K562 (cell line): ENCODE measurements around the gene HIPK2. TPM values are rescaled to one million over a fixed set of nuclear protein-coding genes. Genes with fewer than 3 reads are reported as not detected.

Experiments used
- ATAC-seq: fragments of 200-7000 bp; cut with Tn5 transposase; 3 replicates; pipeline ENCODE4 v1.9.1; 2020; ENCODE audit warnings: moderate library complexity
- BruUV-seq: library from RNA; stranded (reverse); fragments of 400-500 nt; replicated peaks from 2 replicates; lab custom pipeline; 2021; lab: Mats Ljungman, UMichigan
- CTCF ChIA-PET: fragments of 300-600 bp; formaldehyde crosslinking; extraction: SDS; loops from one replicate; lab custom pipeline; 2021; ENCODE audit warnings: low intra/inter-chr PET ratio; lab: Yijun Ruan, JAX
- POLR2A ChIA-PET: fragments of 300-600, 350-650 bp; sonication (Branson Sonifier 250); formaldehyde crosslinking; extraction: SDS; loops from one replicate; lab custom pipeline; 2021; ENCODE audit warnings: antibody characterized with exemption, inconsistent platforms; lab: Yijun Ruan, JAX
- DNase-seq, 4 experiments: peaks; one replicate each; pipeline versions ENCODE4 v3.0.0 to v3.0.0-alpha.2; 2011 to 2018; ENCODE audit warnings: low spot score in 3 of 4, mixed read lengths in 3 of 4; ENCODE audit errors: extremely low read depth in 1 of 4
- FAIRE-seq: peaks from 2 replicates; lab custom pipeline; 2011; peaks lifted over from hg19 to GRCh38; lab: Jason Lieb, UNC
- H2AFZ ChIP-seq: 2 replicates; pipeline ENCODE4 v1.6.0; 2011; ENCODE audit warnings: low read depth, low read length, control low read depth, inconsistent platforms
- H3K27ac ChIP-seq: fragments of 200-600 bp; 3 replicates; pipeline ENCODE4 v1.8.0; 2011; ENCODE audit warnings: low read depth, mild to moderate bottlenecking, control low read depth, inconsistent platforms, low read length, moderate library complexity, mixed read lengths; ENCODE audit errors: extremely low read depth
- H3K27me3 ChIP-seq, 2 experiments: fragments of 300-600 bp in 1 of 2; 2 replicates in 1 of 2; 3 replicates in 1 of 2; pipeline versions ENCODE4 v1.6.0 to v1.8.0; 2011; ENCODE audit warnings: inconsistent platforms in 2 of 2, low read length in 2 of 2, mild to moderate bottlenecking in 1 of 2, mixed read lengths in 1 of 2, moderate library complexity in 1 of 2; ENCODE audit not compliant: control insufficient read depth in 2 of 2, insufficient read depth in 2 of 2
- H3K36me3 ChIP-seq: fragments of 300-600 bp; 3 replicates; pipeline ENCODE4 v1.8.0; 2011; ENCODE audit warnings: mild to moderate bottlenecking, low read length, inconsistent platforms; ENCODE audit not compliant: control insufficient read depth, insufficient read depth
- H3K4me1 ChIP-seq, 2 experiments: fragments of 200-600 bp in 1 of 2; replicated peaks in 1 of 2; 2 replicates in 1 of 2; 3 replicates in 1 of 2; pipeline versions ENCODE4 v1.5.1 to v1.8.0; 2011; ENCODE audit warnings: inconsistent platforms in 2 of 2, low read length in 2 of 2, mild to moderate bottlenecking in 1 of 2, mixed read lengths in 1 of 2, moderate library complexity in 1 of 2; ENCODE audit not compliant: control insufficient read depth in 2 of 2, insufficient read depth in 2 of 2
- H3K4me2 ChIP-seq: 2 replicates; pipeline ENCODE4 v1.6.1; 2011; ENCODE audit warnings: low read length, control low read depth, inconsistent platforms, mixed read lengths; ENCODE audit not compliant: insufficient read depth
- H3K4me3 ChIP-seq: fragments of 200-600 bp; sonication (generic), shearing (Covaris generic); 2 replicates; pipeline ENCODE4 v1.5.1; 2016; ENCODE audit warnings: control low read depth, inconsistent platforms
- H3K79me2 ChIP-seq: fragments of 200-600 bp; 3 replicates; pipeline ENCODE4 v1.8.0; 2011; ENCODE audit warnings: low read length, inconsistent platforms; ENCODE audit not compliant: control insufficient read depth, insufficient read depth
- H3K9ac ChIP-seq, 2 experiments: 2 replicates each; pipeline versions ENCODE4 v1.6.0 to v1.6.1; 2011; ENCODE audit warnings: low read depth in 2 of 2, low read length in 2 of 2, control low read depth in 1 of 2, inconsistent platforms in 1 of 2, mild to moderate bottlenecking in 1 of 2, mixed read lengths in 1 of 2; ENCODE audit not compliant: insufficient read depth in 1 of 2
- H3K9me1 ChIP-seq: one replicate; pipeline ENCODE4 v1.6.0; 2011; ENCODE audit warnings: inconsistent platforms, mild to moderate bottlenecking, low read length, moderate library complexity; ENCODE audit not compliant: control insufficient read depth, insufficient read depth
- H3K9me3 ChIP-seq: replicated peaks from 2 replicates; pipeline ENCODE4 v1.5.1; 2011; ENCODE audit warnings: low read depth, low read length, inconsistent platforms; ENCODE audit not compliant: control insufficient read depth, insufficient read depth
- H4K20me1 ChIP-seq: replicated peaks from 2 replicates; pipeline ENCODE4 v1.6.1; 2011; ENCODE audit warnings: low read length, inconsistent platforms, mixed read lengths; ENCODE audit not compliant: control insufficient read depth, insufficient read depth
- CHD1 ChIP-seq: fragments of 200-600 bp; sonication (generic); IDR thresholded peaks from one replicate; pipeline ENCODE4 v1.6.1; 2012; ENCODE audit warnings: mild to moderate bottlenecking, moderate library complexity, low read length, inconsistent platforms
- ELF2 ChIP-seq: fragments of 250-450 bp; sonication (Bioruptor Pico); IDR thresholded peaks from 2 replicates; pipeline ENCODE4 v1.5.0; 2021; ENCODE audit warnings: mild to moderate bottlenecking
- GTF2E2 ChIP-seq: fragments of 200-800 bp; sonication (Bioruptor generic); IDR thresholded peaks from 2 replicates; pipeline ENCODE4 v1.6.1; 2016; ENCODE audit warnings: missing genetic modification characterization, missing compliant biosample characterization
- PHB ChIP-seq: fragments of 250-450 bp; sonication (Bioruptor Pico); IDR thresholded peaks from 2 replicates; pipeline ENCODE4 v1.5.0; 2021
- PHF21A ChIP-seq: fragments of 450-650 bp; IDR thresholded peaks from 2 replicates; pipeline ENCODE4 v1.6.1; 2017; ENCODE audit warnings: low read depth, borderline replicate concordance
- SMARCA5 ChIP-seq: fragments of 450-650 bp; IDR thresholded peaks from 2 replicates; pipeline ENCODE4 v1.6.1; 2016
- STAG1 ChIP-seq: sonication (generic); formaldehyde crosslinking; IDR thresholded peaks from 2 replicates; pipeline ENCODE4 v1.5.0; 2020; ENCODE audit warnings: missing genetic modification reagents, borderline replicate concordance
- TBL1XR1 ChIP-seq, 2 experiments: IDR thresholded peaks; 2 replicates each; pipeline ENCODE4 v1.6.1; 2012; ENCODE audit warnings: improper control_type of control experiment in 2 of 2, low read length in 2 of 2, mild to moderate bottlenecking in 1 of 2
- TEAD4 ChIP-seq, 2 experiments: sonication (generic) in 1 of 2; formaldehyde crosslinking in 1 of 2; IDR thresholded peaks; 2 replicates each; pipeline versions ENCODE4 v1.6.1 to v1.8.0; 2012 to 2022; ENCODE audit warnings: borderline replicate concordance in 1 of 2, inconsistent platforms in 1 of 2, low read length in 1 of 2, mild to moderate bottlenecking in 1 of 2, missing genetic modification reagents in 1 of 2
- ZC3H11A ChIP-seq: IDR thresholded peaks from 2 replicates; pipeline ENCODE4 v1.6.1; 2012; ENCODE audit warnings: low read depth, low read length, improper control_type of control experiment
- ZNF282 ChIP-seq: sonication (generic); formaldehyde crosslinking; IDR thresholded peaks from 2 replicates; pipeline ENCODE4 v1.8.1; 2023; ENCODE audit warnings: missing genetic modification reagents
- ZNF57 ChIP-seq: fragments of 450-650 bp; formaldehyde crosslinking; IDR thresholded peaks from 2 replicates; pipeline ENCODE4 v1.4.0; 2020; ENCODE audit warnings: mild to moderate bottlenecking, moderate library complexity
- ZNF644 ChIP-seq: fragments of 200-800 bp; sonication (Bioruptor generic); IDR thresholded peaks from 2 replicates; pipeline ENCODE4 v1.6.1; 2016; ENCODE audit warnings: low read depth, missing genetic modification characterization, missing compliant biosample characterization
- WGBS: fragments of 100-300 bp; shearing (Covaris generic); methylation state at CpG from one replicate; pipeline ENCODE4 v1.1.6; 2016; ENCODE audit warnings: low coverage, mixed read lengths; ENCODE audit not compliant: insufficient coverage; ENCODE audit errors: missing lambda C conversion rate; 5-methylcytosine and 5-hydroxymethylcytosine counted together
- in situ Hi-C: fragments of 300-500 bp; cut with MboI; formaldehyde crosslinking; loops from 4 replicates; pipeline ENCODE4 v1.15.0; 2018; ENCODE audit warnings: inconsistent platforms, mixed read lengths
- intact Hi-C: fragments of 100-400 bp; cut with micrococcal nuclease; formaldehyde crosslinking; loops from 2 replicates; pipeline ENCODE4 v1.14.2; 2022
- polyA plus RNA-seq, 8 experiments: library from polyadenylated mRNA; depleted of rRNA in 4 of 8; stranded (reverse) in 5 of 8; unstranded in 3 of 8; fragments of >200 nt; fragmentation: Nextera tagmentation in 2 of 8; fragmentation: Illumina TruSeq in 1 of 8; extraction: Ambion mirVana in 2 of 8; extraction: Trizol in 1 of 8; gene quantifications; 2 replicates each; pipeline versions ENCODE4 v1.2.1 to v1.2.3, GENCODE V29; 2011 to 2014; ENCODE audit warnings: inconsistent platforms in 1 of 8, missing spikeins in 1 of 8
- total RNA-seq, 7 experiments: library from RNA; depleted of rRNA in 6 of 7; stranded (reverse); fragments of >200 nt in 6 of 7; fragmentation: Illumina TruSeq in 2 of 7; extraction: Trizol in 2 of 7; gene quantifications; 2 replicates each; pipeline versions ENCODE4 v1.2.1 to v1.2.3, GENCODE V29; 2011 to 2021; ENCODE audit warnings: low replicate concordance in 1 of 7
- TF ChIP-seq, protein P1 (sequence below): sonication (generic); formaldehyde crosslinking; IDR thresholded peaks from 2 replicates; pipeline ENCODE4 v1.8.1; 2022; ENCODE audit warnings: missing genetic modification reagents
- TF ChIP-seq, protein P2 (sequence below): IDR thresholded peaks from 2 replicates; pipeline ENCODE4 v1.6.1; 2016; ENCODE audit warnings: missing genetic modification characterization, missing compliant biosample characterization

Gene HIPK2
- total and polyA plus RNA-seq, 9 of the 15 experiments (the other 6 are each of a cell fraction or from before 2014, with no cell fraction given): 0.69 to 19.8 (median 5.1) TPM

- TF ChIP-seq ZNF644 (tag) (no peak), ELF2 (CRISPR knock-in tag) (no peak), ZC3H11A (no peak), ZNF282 (no peak), TBL1XR1 (IDR thresholded peaks at IDR 0.05; ENCODE audit: low read length in 2 of 2) (no peak), CHD1 (no peak)
These were observed 61.4 kb downstream of the HIPK2 start (continued) for GRCh38 chr7:139716156-139716942.

DNA sequence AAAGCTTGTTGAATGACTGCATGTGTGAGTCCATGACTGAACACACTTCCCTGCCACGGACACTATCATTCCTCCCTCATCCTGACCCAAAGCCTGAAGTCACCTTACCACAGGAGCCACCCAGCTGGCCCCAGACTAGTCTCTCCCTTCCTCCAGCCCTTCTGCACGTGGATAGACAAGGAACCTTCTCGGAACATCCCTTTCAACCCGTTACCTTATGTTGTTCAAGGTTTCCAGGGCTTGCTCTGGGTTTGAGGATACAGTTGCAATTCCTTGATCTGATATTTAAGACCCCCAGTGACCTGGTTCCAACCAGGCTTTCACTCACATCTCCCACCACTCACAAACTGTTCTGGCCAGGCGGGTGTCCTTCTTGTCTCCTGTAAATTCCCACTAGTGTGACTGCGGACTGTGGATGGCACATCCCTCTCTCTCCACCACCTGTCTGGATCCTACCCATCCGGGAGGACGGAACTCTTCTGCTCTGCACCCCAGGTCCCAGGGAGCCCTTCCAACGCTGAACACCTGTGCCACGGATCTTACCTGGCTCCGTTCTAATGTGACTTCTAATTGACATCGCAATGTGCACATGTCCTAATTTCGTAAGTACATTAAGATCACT, 62.5 kb downstream of the HIPK2 start:
- no peaks in the 10 kb centered on the region for H3K9me1 ChIP-seq
- H3K36me3 ChIP-seq: peaks cover 14% of the 10 kb centered on the region; the same call in 2 of the 3 replicates
- no peak for TF ChIP-seq ZNF57 (CRISPR knock-in tag)
- TF ChIP-seq PHB (CRISPR knock-in tag): no peak
- no peak for TF ChIP-seq PHF21A
- no peak for TF ChIP-seq SMARCA5
- TF ChIP-seq, protein P1, sequence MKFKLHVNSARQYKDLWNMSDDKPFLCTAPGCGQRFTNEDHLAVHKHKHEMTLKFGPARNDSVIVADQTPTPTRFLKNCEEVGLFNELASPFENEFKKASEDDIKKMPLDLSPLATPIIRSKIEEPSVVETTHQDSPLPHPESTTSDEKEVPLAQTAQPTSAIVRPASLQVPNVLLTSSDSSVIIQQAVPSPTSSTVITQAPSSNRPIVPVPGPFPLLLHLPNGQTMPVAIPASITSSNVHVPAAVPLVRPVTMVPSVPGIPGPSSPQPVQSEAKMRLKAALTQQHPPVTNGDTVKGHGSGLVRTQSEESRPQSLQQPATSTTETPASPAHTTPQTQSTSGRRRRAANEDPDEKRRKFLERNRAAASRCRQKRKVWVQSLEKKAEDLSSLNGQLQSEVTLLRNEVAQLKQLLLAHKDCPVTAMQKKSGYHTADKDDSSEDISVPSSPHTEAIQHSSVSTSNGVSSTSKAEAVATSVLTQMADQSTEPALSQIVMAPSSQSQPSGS: no peak
- no peak for TF ChIP-seq GTF2E2 (tag)
- TF ChIP-seq TEAD4 (IDR thresholded peaks at IDR 0.05; ENCODE audit: low read length): no peak
- no peak for TF ChIP-seq TEAD4 (CRISPR knock-in tag; IDR thresholded peaks at IDR 0.05; ENCODE audit: borderline replicate concordance)
- TF ChIP-seq STAG1 (CRISPR knock-in tag): no peak
- TF ChIP-seq, protein P2, sequence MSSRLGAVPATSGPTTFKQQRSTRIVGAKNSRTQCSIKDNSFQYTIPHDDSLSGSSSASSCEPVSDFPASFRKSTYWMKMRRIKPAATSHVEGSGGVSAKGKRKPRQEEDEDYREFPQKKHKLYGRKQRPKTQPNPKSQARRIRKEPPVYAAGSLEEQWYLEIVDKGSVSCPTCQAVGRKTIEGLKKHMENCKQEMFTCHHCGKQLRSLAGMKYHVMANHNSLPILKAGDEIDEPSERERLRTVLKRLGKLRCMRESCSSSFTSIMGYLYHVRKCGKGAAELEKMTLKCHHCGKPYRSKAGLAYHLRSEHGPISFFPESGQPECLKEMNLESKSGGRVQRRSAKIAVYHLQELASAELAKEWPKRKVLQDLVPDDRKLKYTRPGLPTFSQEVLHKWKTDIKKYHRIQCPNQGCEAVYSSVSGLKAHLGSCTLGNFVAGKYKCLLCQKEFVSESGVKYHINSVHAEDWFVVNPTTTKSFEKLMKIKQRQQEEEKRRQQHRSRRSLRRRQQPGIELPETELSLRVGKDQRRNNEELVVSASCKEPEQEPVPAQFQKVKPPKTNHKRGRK: no peak
- peaks cover 0 to 5% of the 10 kb centered on the region in 2 experiments; a peak in 2 of 5 replicates for H3K27me3 ChIP-seq
- no peak for ATAC-seq
- no peak overlapping the region for H3K4me3 ChIP-seq
- intact Hi-C loops: no loop called here
- 67% methylated on average over 13 of the region's 13 CpGs for WGBS
- no peak for FAIRE-seq
- no peaks in the 10 kb centered on the region for H3K9me3 ChIP-seq
- H3K9ac ChIP-seq: no peak overlapping the region
- in situ Hi-C loops: no loop called here
- H3K4me1 ChIP-seq: no peaks in the 10 kb centered on the region
- no peak for DNase-seq
- no peak overlapping the region for H2AFZ ChIP-seq
- no peak overlapping the region for H3K27ac ChIP-seq
- POLR2A ChIA-PET: no interaction called here
- no TSS peak for BruUV-seq
- CTCF ChIA-PET: no interaction called here
- 0 out of 2 replicates have a peak, but pooled peaks cover 3% of the 10 kb centered on the region for H4K20me1 ChIP-seq
- no peak overlapping the region for H3K4me2 ChIP-seq
- H3K79me2 ChIP-seq: no peaks in the 10 kb centered on the region
